Measurements from ENCODE around the gene METTL2B. TPM values are rescaled to one million over a fixed set of nuclear protein-coding genes. Genes with fewer than 3 reads are reported as not detected.
A peak's percentile ranks its signal among the peaks of the same experiment; 100 is the strongest.

The METTL2B gene
- total and polyA plus RNA-seq, 2 of the 8 experiments (the other 6 are each of a cell fraction or from before 2014, with no cell fraction given) = 14.6 to 43.5 TPM

GRCh38 chr7:128453836-128454804 lies 22.4 kb upstream of the METTL2B start (continued):
- no peak for TF ChIP-seq CHD7 (IDR thresholded peaks at IDR 0.05; ENCODE audit: insufficient replicate concordance, low read length)
- no peak for TF ChIP-seq HDAC6 (IDR thresholded peaks at IDR 0.05; ENCODE audit: low read depth, low read length)
- no peak for TF ChIP-seq HDAC2 (IDR thresholded peaks at IDR 0.05; ENCODE audit: borderline replicate concordance in 1 of 2, low read depth in 2 of 2, low read length in 2 of 2)
- TF ChIP-seq CBX8 (IDR thresholded peaks at IDR 0.05; ENCODE audit: borderline replicate concordance, low read depth, low read length) = no peak
- no peak for TF ChIP-seq JUND (IDR thresholded peaks at IDR 0.05; ENCODE audit: low read length)
- no peak for TF ChIP-seq KDM4A (IDR thresholded peaks at IDR 0.05; ENCODE audit: low read depth, low read length, severe bottlenecking)
- 0 out of 2 replicates have a peak, but pooled peaks have one; percentile 31 for TF ChIP-seq TAF1 (IDR thresholded peaks at IDR 0.05; ENCODE audit: low read depth, low read length)
- no peak for TF ChIP-seq CHD1 (IDR thresholded peaks at IDR 0.05; ENCODE audit: low read depth, low read length)
- TF ChIP-seq FOSL1 (IDR thresholded peaks at IDR 0.05; ENCODE audit: insufficient read depth, low read depth, low read length) = no peak
